ENCODE results near the gene NAA35.

Gene NAA35

GRCh38 chr9:86052556-86053468 is 111.9 kb downstream of the NAA35 start:
- TF ChIP-seq ZNF274 (IDR thresholded peaks at IDR 0.05; ENCODE audit: low read depth, low read length) = no peak

GRCh38 chr9:86054695-86055094 is 113.7 kb downstream of the NAA35 start:
- TF ChIP-seq ZNF274 (IDR thresholded peaks at IDR 0.05; ENCODE audit: low read depth, low read length) = no peak
- no peak overlapping the region for H3K4me3 ChIP-seq (ENCODE audit: low read length)

More at GRCh38 chr9:86052556-86053468, 111.9 kb downstream of the NAA35 start:
- H3K4me3 ChIP-seq (ENCODE audit: low read length) = no peak overlapping the region

GRCh38 chr9:86057491-86057890 is 116.5 kb downstream of the NAA35 start:
- H3K4me3 ChIP-seq (ENCODE audit: low read length) = no peak overlapping the region
- no peak for TF ChIP-seq ZNF274 (IDR thresholded peaks at IDR 0.05; ENCODE audit: low read depth, low read length)

GRCh38 chr9:86061972-86062739 is 121.2 kb downstream of the NAA35 start:
- H3K4me3 ChIP-seq (ENCODE audit: low read length) = no peak overlapping the region
- TF ChIP-seq ZNF274 (IDR thresholded peaks at IDR 0.05; ENCODE audit: low read depth, low read length) = no peak

GRCh38 chr9:86062845-86063693 is 122.1 kb downstream of the NAA35 start:
- H3K4me3 ChIP-seq (ENCODE audit: low read length) = no peak overlapping the region
- no peak for TF ChIP-seq ZNF274 (IDR thresholded peaks at IDR 0.05; ENCODE audit: low read depth, low read length)

GRCh38 chr9:86064220-86064619 is 123.3 kb downstream of the NAA35 start:
- no peak overlapping the region for H3K4me3 ChIP-seq (ENCODE audit: low read length)

GRCh38 chr9:86069206-86069869 is 128.4 kb downstream of the NAA35 start:
- no peak overlapping the region for H3K4me3 ChIP-seq (ENCODE audit: low read length)
- no peak for TF ChIP-seq ZNF274 (IDR thresholded peaks at IDR 0.05; ENCODE audit: low read depth, low read length)

More at GRCh38 chr9:86064220-86064619, 123.3 kb downstream of the NAA35 start:
- no peak for TF ChIP-seq ZNF274 (IDR thresholded peaks at IDR 0.05; ENCODE audit: low read depth, low read length)
